HFFc6 (cell line): Measurements from ENCODE around the gene PSAPL1. TPM values are rescaled to one million over a fixed set of nuclear protein-coding genes. Genes with fewer than 3 reads are reported as not detected.

Experiments
- DNase-seq: peaks from one replicate; pipeline ENCODE4 v3.0.0-alpha.2; 2018
- H3K27ac Mint-ChIP-seq: 2 replicates; pipeline ENCODE4 v1.8.0; 2020; ENCODE audit warnings: mild to moderate bottlenecking, mixed read lengths
- H3K27me3 Mint-ChIP-seq: 2 replicates; pipeline ENCODE4 v1.8.0; 2021; ENCODE audit warnings: mild to moderate bottlenecking, moderate library complexity, mixed read lengths; ENCODE audit not compliant: insufficient read depth
- H3K36me3 Mint-ChIP-seq: 2 replicates; pipeline ENCODE4 v1.8.0; 2021; ENCODE audit warnings: low read depth, mixed read lengths
- H3K4me1 Mint-ChIP-seq: 2 replicates; pipeline ENCODE4 v1.8.0; 2020; ENCODE audit warnings: low read depth, mixed read lengths
- H3K4me3 Mint-ChIP-seq: 2 replicates; pipeline ENCODE4 v1.8.0; 2020; ENCODE audit warnings: mild to moderate bottlenecking, moderate library complexity, mixed read lengths
- H3K9me3 Mint-ChIP-seq: 2 replicates; pipeline ENCODE4 v1.8.0; 2020; ENCODE audit warnings: mild to moderate bottlenecking, mixed read lengths
- microRNA-seq: library from miRNA; unstranded; fragments of <30 nt; microRNA quantifications from one replicate; pipeline ENCODE4, GENCODE V29; 2019
- total RNA-seq, 6 experiments: library from RNA; stranded (reverse); fragmentation: NEBNext Ultra II Directional; extraction: Animal tissue kit (Norgen Biotek cat#: 25700); gene quantifications; 2 replicates in 1 of 6; 3 replicates in 5 of 6; pipeline ENCODE4 v1.2.3, GENCODE V29; 2021
- TF ChIP-seq, protein P1 (sequence below): fragments of 200-600 bp; sonication (generic); IDR thresholded peaks from 2 replicates; pipeline ENCODE4 v1.5.0; 2021; ENCODE audit warnings: antibody characterized with exemption, mild to moderate bottlenecking

PSAPL1 gene
- total RNA-seq, 6 experiments from 2014 or later: not detected

DNA sequence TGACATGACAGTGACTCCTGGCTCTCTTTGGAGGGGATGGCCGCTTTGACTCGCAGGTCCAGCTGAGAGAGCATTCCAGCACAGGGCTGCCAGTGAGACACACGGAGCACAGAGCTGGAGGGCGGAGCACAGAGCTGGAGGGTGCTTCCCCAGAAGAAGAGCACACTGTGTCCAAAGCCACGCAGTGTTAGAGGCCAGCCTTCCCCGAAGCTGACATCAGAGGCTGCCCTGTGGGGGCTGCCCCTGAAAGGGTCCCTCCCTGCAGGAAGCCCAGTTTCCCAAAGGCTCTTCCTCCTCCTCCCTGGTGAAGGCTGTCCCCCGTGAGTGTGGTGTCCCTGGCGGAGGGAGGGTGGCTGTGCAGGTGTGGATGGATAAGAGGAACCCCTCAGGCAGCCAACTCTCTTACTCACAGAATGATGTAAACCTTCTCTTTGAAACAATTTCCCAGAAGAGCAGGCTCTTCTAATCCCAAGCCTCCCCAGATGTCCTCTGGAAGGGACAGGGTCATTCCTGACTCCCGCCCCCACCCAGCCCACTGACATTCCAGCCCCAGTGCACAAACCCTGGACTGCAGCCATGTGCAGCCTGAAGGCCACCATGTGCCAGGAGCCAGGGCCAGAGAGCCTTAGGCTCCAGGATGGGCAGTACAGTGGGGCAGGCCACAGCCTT, 53.4 kb downstream of the PSAPL1 start:
- H3K36me3 Mint-ChIP-seq: no peaks in the 10 kb centered on the region
- no peaks in the 10 kb centered on the region; the same call in 1 of the 2 replicates for H3K4me1 Mint-ChIP-seq
- H3K27me3 Mint-ChIP-seq: peaks cover 65% of the 10 kb centered on the region
- no peak overlapping the region for H3K4me3 Mint-ChIP-seq
- no peaks in the 10 kb centered on the region for H3K9me3 Mint-ChIP-seq
- TF ChIP-seq, protein P1, sequence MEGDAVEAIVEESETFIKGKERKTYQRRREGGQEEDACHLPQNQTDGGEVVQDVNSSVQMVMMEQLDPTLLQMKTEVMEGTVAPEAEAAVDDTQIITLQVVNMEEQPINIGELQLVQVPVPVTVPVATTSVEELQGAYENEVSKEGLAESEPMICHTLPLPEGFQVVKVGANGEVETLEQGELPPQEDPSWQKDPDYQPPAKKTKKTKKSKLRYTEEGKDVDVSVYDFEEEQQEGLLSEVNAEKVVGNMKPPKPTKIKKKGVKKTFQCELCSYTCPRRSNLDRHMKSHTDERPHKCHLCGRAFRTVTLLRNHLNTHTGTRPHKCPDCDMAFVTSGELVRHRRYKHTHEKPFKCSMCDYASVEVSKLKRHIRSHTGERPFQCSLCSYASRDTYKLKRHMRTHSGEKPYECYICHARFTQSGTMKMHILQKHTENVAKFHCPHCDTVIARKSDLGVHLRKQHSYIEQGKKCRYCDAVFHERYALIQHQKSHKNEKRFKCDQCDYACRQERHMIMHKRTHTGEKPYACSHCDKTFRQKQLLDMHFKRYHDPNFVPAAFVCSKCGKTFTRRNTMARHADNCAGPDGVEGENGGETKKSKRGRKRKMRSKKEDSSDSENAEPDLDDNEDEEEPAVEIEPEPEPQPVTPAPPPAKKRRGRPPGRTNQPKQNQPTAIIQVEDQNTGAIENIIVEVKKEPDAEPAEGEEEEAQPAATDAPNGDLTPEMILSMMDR: peak; percentile 54
- DNase-seq: peak; percentile 4
- no peak overlapping the region for H3K27ac Mint-ChIP-seq

Small RNA genes within 50 kb of the gene (microRNA-seq; reads per million reads assigned to microRNA genes)
- not detected for gene MIR4274

Other genes starting within 250 kb of the PSAPL1 start
- under 1 TPM in 3 of 6 experiments, not detected in 3; 0.05 to 0.15 (median 0.12) TPM for gene SORCS2, start 242.4 kb downstream of the PSAPL1 start, total RNA-seq